Adipocyte (in vitro differentiated cells): Measurements from ENCODE around the gene GGCX.

Source experiments
- DNase-seq: peaks from one replicate; pipeline ENCODE4 v3.0.0-alpha.2; 2015; ENCODE audit warnings: low read depth
- H3K27me3 ChIP-seq: replicated peaks from 2 replicates; pipeline ENCODE4 v1.7.0; 2013; ENCODE audit warnings: mild to moderate bottlenecking, low read length, moderate library complexity; ENCODE audit not compliant: control insufficient read depth, insufficient read depth
- H3K36me3 ChIP-seq: 2 replicates; pipeline ENCODE4 v1.7.0; 2013; ENCODE audit warnings: low read length, mild to moderate bottlenecking, moderate library complexity; ENCODE audit not compliant: control insufficient read depth, insufficient read depth, severe bottlenecking
- H3K4me1 ChIP-seq: 2 replicates; pipeline ENCODE4 v1.7.0; 2013; ENCODE audit warnings: mild to moderate bottlenecking, low read length, moderate library complexity; ENCODE audit not compliant: control insufficient read depth, insufficient read depth
- H3K4me3 ChIP-seq: 2 replicates; pipeline ENCODE4 v1.7.0; 2013; ENCODE audit warnings: mild to moderate bottlenecking, low read length, moderate library complexity
- H3K9ac ChIP-seq: 2 replicates; pipeline ENCODE4 v1.7.0; 2013; ENCODE audit warnings: mild to moderate bottlenecking, low read length, moderate library complexity
- H3K9me3 ChIP-seq: 2 replicates; pipeline ENCODE4 v1.7.0; 2013; ENCODE audit warnings: mild to moderate bottlenecking, low read length, moderate library complexity; ENCODE audit not compliant: control insufficient read depth

GGCX gene

DNA sequence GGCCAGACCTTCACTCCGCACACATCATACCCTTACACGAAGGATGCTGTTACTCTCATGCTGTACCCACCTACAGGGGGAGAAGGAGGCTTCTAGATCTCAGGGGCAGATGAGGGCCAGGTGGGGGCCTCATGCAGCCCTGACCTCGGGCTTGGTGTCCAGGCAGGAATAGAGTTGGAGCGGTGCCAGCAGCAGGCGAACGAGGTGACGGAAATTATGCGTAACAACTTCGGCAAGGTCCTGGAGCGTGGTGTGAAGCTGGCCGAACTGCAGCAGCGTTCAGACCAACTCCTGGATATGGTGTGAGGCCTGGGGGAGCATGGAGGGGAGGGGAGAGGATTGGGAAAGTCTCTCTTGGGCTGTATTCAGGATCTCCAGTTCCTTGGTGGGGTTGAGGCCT, 30.3 kb upstream of the GGCX start:
- DNase-seq, result no peak

DNA sequence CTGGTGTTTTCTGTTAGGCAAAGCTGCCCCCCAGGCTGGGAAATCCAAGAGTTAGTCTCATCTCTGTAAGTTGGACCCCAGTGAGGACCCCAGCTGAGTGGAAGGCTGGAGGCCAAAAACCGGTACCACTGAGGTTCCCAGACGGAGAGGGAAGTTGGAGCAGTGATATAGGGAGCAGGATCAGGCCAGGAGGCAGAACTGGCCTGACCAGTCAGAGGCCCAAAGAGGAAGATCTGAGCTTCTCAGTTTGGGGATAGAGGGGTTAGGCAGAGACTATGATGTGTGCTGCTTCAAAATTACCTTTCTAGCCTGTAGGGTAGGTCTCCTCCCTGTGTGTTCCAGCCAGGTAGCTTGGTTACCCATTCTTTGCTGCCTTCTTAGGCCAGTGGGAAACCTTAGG, 29.7 kb upstream of the GGCX start:
- no peaks in the 10 kb centered on the region for H3K9me3 ChIP-seq
- H3K9ac ChIP-seq, result peak overlapping the region; percentile 69
- no peak for DNase-seq
- peak overlapping the region; percentile 15 for H3K4me3 ChIP-seq
- peaks cover 29% of the 10 kb centered on the region for H3K4me1 ChIP-seq
- H3K27me3 ChIP-seq, result no peaks in the 10 kb centered on the region
- H3K36me3 ChIP-seq, result no peaks in the 10 kb centered on the region

More for the DNA sequence above, 30.3 kb upstream of the GGCX start:
- peaks cover 33% of the 10 kb centered on the region for H3K4me1 ChIP-seq
- H3K27me3 ChIP-seq, result no peaks in the 10 kb centered on the region
- H3K9ac ChIP-seq, result peak overlapping the region; percentile 69
- H3K9me3 ChIP-seq, result no peaks in the 10 kb centered on the region
- H3K4me3 ChIP-seq, result no peak overlapping the region
- no peaks in the 10 kb centered on the region for H3K36me3 ChIP-seq

DNA sequence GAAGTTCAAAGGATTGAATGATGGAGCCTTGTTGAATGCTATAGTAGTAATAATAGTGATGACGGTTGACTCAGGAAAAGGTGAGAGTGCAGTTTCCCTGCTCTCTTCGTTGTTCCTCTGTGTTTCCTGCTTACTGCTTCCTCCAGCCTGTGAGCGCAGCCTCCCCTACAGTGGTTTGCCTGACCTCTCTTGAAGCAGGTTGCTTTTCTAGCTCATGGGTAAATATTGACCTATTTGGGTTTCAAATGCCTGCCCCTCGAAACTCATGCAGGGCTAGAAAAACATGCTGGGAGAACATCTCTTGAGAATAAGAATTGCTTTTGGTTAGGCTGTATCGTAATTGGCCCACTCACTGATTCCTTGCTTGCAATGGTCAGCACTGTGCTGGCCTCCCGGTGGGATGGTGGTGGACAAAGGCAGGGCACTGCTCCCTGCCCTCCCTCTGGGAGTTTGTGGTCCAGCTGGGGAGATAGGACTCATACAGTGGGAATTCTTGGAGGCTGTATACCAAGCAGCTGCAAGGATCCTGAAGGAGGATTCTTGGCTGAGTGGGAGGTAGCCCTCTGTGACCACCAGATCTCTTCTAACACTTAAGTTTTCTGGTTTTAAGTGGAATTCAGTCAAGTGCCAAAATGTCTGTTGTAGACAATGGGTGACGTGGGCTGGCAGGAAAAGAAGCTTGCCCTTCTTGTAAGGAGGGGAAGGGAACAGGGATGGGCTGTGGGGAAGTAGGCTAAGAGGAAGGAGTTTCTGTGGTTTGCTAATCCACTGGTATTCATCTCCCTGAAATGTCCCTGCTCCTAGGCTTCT, 28.9 kb upstream of the GGCX start:
- Histone ChIP-seq H3K4me1 (peaks cover 37% of the 10 kb centered on the region), H3K4me3 (peak overlapping the region; percentile 15), H3K9me3 (no peaks in the 10 kb centered on the region), H3K27me3 (no peaks in the 10 kb centered on the region), H3K36me3 (no peaks in the 10 kb centered on the region), H3K9ac (peak overlapping the region; percentile 69)
- peak; percentile 77 for DNase-seq

GRCh38 chr2:85589181-85589580, 27.9 kb upstream of the GGCX start:
- no peaks in the 10 kb centered on the region for H3K27me3 ChIP-seq
- H3K9ac ChIP-seq, result no peak overlapping the region
- no peaks in the 10 kb centered on the region for H3K36me3 ChIP-seq
- H3K4me1 ChIP-seq, result peaks cover 38% of the 10 kb centered on the region
- no peaks in the 10 kb centered on the region for H3K9me3 ChIP-seq
- H3K4me3 ChIP-seq, result no peak overlapping the region
- DNase-seq, result no peak

DNA sequence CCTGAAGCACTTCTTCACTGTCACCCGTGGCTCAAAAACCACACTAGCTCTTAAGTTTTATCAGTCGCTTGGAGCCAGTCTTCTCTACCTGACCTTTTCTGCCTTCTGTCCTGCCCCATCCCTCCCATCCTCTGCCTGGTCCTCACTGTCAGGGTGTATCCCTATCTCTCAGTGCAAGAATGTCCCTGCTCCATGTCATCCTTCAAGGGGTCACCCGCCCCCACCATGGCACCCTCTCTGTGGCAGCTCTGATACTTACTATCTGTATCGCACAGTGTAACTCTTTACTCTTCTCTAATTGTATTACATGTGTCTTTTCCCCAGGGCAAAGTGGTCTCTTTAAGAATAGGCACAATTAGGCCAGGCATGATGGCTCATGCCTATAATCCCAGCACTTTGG, 27.4 kb upstream of the GGCX start:
- Histone ChIP-seq H3K36me3 (no peaks in the 10 kb centered on the region), H3K4me3 (no peak overlapping the region), H3K9me3 (no peaks in the 10 kb centered on the region), H3K27me3 (no peaks in the 10 kb centered on the region), H3K9ac (no peak overlapping the region), H3K4me1 (peaks cover 43% of the 10 kb centered on the region)
- DNase-seq, result no peak

DNA sequence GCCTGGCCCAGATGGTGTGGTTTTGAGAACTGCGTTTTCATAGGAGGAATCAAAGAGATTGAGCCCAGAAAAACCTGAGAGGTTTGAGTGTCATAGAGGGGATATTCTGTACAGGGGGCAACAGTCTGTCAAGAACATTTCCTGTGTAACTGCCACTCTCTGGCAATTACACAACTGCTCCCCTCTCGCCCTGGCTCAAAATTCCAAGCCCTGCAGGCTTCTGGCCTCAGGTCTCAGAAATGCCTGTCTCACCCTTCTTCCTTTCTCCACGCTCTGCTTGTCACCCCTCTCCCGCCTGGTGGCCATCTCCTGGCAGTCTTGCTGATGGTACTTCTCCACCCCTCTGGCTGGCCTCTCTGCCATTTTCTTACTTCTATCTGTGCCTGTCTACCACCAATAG, 26.9 kb upstream of the GGCX start:
- no peak for DNase-seq
- Histone ChIP-seq H3K9me3 (no peaks in the 10 kb centered on the region), H3K9ac (no peak overlapping the region), H3K4me3 (no peak overlapping the region), H3K4me1 (peaks cover 45% of the 10 kb centered on the region), H3K27me3 (no peaks in the 10 kb centered on the region), H3K36me3 (no peaks in the 10 kb centered on the region)

GRCh38 chr2:85585781-85586105, 24.4 kb upstream of the GGCX start:
- peak; percentile 50 for DNase-seq
- peak overlapping the region; percentile 82 for H3K4me3 ChIP-seq
- H3K36me3 ChIP-seq, result no peaks in the 10 kb centered on the region
- H3K9ac ChIP-seq, result peak overlapping the region; percentile 91
- peaks cover 37% of the 10 kb centered on the region for H3K4me1 ChIP-seq
- no peaks in the 10 kb centered on the region for H3K27me3 ChIP-seq
- no peaks in the 10 kb centered on the region for H3K9me3 ChIP-seq

DNA sequence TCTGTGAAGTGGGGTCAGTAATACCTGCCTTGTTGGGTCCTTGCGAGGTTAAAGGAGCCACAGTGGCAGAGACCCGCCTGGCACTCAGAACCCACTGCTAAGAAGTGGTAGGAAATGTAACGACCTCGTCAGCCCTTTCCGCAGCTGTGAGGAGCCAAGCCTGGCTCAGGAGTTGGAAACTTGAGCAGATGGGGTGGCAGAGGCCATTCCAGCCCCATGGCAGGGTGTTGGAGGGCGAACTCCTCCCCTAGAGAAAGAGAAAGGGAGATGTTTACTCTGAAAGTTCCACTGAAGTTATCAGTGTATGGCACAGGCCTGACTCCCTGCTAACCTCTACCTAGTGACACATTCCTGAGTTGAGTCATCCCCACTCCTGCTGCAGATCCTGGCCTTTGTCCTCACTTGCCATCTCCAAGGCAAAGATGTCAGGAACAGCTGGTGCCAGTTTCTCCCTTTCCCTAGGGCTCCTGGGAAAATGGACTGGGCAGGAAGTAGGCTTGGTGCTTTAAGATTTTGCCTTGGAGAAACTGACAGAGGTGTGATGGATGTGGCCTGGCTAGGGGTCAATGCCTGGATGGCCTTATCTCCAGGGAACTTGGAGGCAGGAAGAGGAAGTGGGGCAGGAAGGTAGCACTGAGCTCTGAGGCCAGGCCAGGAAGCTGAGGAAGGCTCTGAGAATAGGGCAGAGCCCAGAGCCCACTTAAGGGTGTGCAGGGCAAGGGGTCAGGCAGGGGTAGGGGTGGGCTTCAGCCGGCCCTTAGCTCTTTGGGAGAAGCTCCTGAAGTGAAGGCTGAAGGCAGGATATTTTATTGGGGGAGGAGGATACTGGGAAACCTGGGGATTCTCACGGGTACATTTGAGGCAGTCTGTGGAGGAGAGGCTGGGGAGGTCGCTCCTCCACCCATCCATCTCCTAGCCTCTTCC, 23.8 kb upstream of the GGCX start:
- peak; percentile 39 for DNase-seq
- peak overlapping the region; percentile 82 for H3K4me3 ChIP-seq
- peak overlapping the region; percentile 91 for H3K9ac ChIP-seq
- peaks cover 31% of the 10 kb centered on the region for H3K4me1 ChIP-seq
- H3K27me3 ChIP-seq, result no peaks in the 10 kb centered on the region
- H3K9me3 ChIP-seq, result no peaks in the 10 kb centered on the region
- H3K36me3 ChIP-seq, result no peaks in the 10 kb centered on the region

- Histone ChIP-seq H3K9ac (peak within 1 kb of the TSS; percentile 91), H3K4me1 (peaks cover 33% of the 10 kb centered on the region), H3K4me3 (peak within 1 kb of the TSS; percentile 82), H3K36me3 (no peaks in the 10 kb centered on the region), H3K27me3 (no peaks in the 10 kb centered on the region), H3K9me3 (no peaks in the 10 kb centered on the region)
- DNase-seq, result peak; percentile 61
Observed at GRCh38 chr2:85584354-85584856, 23.1 kb upstream of the GGCX start, which contains the start of gene VAMP5. Gene VAMP5 (plus strand): TSS chr2:85584431. CDS start chr2:85584491, 60 bp downstream.

- Histone ChIP-seq H3K4me3 (peak overlapping the region; percentile 82), H3K27me3 (no peaks in the 10 kb centered on the region), H3K36me3 (no peaks in the 10 kb centered on the region), H3K9ac (peak overlapping the region; percentile 91), H3K4me1 (peaks cover 36% of the 10 kb centered on the region), H3K9me3 (no peaks in the 10 kb centered on the region)
- peak; percentile 58 for DNase-seq
Observed at GRCh38 chr2:85583667-85584353, 22.5 kb upstream of the GGCX start.

DNA sequence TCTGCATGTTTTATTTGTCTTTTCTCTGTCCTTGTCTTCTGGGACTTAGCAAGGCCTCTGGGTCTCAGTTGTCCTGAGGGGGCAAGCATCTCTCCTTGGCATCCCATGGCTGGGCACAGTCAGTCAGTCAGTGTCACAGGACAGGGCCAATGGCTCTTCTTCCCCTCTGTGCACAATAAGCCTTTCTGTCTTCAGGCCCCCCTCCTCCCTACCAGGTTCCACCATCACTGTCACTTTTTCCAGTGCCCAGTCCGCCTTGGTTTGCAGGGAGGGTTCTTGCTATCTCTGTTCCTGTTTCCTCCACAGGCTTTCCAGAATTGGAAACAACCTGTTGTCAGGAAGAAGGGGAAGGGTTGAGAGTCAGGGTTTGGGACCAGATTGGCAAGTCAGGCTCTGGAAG, 21.2 kb upstream of the GGCX start:
- no peak overlapping the region for H3K4me3 ChIP-seq
- DNase-seq, result no peak
- H3K36me3 ChIP-seq, result no peaks in the 10 kb centered on the region
- no peaks in the 10 kb centered on the region for H3K27me3 ChIP-seq
- H3K9me3 ChIP-seq, result no peaks in the 10 kb centered on the region
- H3K4me1 ChIP-seq, result peaks cover 44% of the 10 kb centered on the region
- no peak overlapping the region for H3K9ac ChIP-seq
